ENCODE data around the gene RHEB. TPM values are rescaled to one million over a fixed set of nuclear protein-coding genes. Genes with fewer than 3 reads are reported as not detected.

Gene RHEB
- total and polyA plus RNA-seq, 7 donors = 98.0 to 248 (median 167) TPM

DNA sequence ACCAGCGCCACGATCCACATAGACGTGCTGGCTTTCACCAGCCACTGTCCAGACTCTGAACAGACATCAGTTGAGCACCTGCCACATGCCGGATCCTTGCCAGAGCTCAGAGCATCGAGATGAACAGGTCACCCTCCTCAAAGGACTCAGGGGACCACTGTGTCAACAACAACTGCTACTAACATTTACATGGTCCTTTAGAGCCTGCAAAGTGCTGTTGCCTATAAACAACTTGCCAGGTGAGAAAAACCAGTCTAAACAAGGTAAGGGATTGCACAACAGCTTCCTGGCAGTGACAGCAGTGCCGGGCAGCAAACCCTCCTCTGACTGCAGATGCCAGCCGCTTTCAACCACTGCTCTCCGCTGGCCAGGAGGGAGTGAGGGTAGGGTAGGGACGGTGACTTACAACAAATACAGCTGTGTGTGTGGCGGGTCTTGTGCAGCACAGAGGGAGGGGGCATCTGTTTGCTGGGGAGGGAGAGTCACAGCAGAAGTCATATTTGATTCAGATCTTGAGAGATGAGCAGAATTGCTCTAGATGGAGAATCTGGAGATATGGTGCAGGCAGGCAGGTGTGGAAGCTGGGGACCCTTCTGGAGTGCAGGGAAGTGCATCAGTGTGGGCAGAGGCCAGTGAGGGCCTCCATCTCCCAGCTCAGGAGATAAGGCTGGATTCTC lies 32.8 kb upstream of the RHEB start:
- no peaks in the 10 kb centered on the region for H3K27me3 ChIP-seq (ENCODE audit: insufficient read depth in 3 of 3, low read length in 2 of 3)
- TF ChIP-seq CTCF (IDR thresholded peaks at IDR 0.05) = no peak
- H3K4me1 ChIP-seq = peaks cover 8% of the 10 kb centered on the region
- H3K9me3 ChIP-seq = no peaks in the 10 kb centered on the region
- ATAC-seq (peak; percentile 77 to 91 (median 84)), DNase-seq (no peak)
- peaks cover 0 to 4% of the 10 kb centered on the region in 2 donors for H3K36me3 ChIP-seq (ENCODE audit: insufficient read depth in 1 of 2, low read depth in 1 of 2)
- no peak overlapping the region for H3K4me3 ChIP-seq
- intact Hi-C loops (cut with DNase I) = no loop called here
- 25 to 34% (median 28%) methylated on average over 10 of the region's 10 CpGs for WGBS, 3 donors
- peak overlapping the region; percentile 44 for H3K27ac ChIP-seq

- H3K27me3 ChIP-seq (ENCODE audit: insufficient read depth in 3 of 3, low read length in 2 of 3) = no peaks in the 10 kb centered on the region
- ATAC-seq (peak in 1 of 4 donors; percentile 5), DNase-seq (no peak)
- no peak overlapping the region for H3K4me3 ChIP-seq
- peaks cover 8% of the 10 kb centered on the region for H3K4me1 ChIP-seq
- no peaks in the 10 kb centered on the region for H3K9me3 ChIP-seq
- WGBS, 3 donors = 74 to 79% (median 74%) methylated on average over 7 of the region's 7 CpGs
- TF ChIP-seq CTCF (IDR thresholded peaks at IDR 0.05) = no peak
- no peak overlapping the region for H3K27ac ChIP-seq
- H3K36me3 ChIP-seq (ENCODE audit: insufficient read depth in 1 of 2, low read depth in 1 of 2) = peaks cover 0 to 4% of the 10 kb centered on the region in 2 donors
- intact Hi-C loops (cut with DNase I) = no loop called here
These were observed 32.1 kb upstream of the RHEB start for GRCh38 chr7:151551820-151552219.

- no peak for ATAC-seq
- H3K4me3 ChIP-seq = no peak overlapping the region
- H3K36me3 ChIP-seq (ENCODE audit: insufficient read depth in 1 of 2, low read depth in 1 of 2) = no peaks in the 10 kb centered on the region
- DNase-seq = no peak
- H3K27me3 ChIP-seq (ENCODE audit: insufficient read depth in 3 of 3, low read length in 2 of 3) = no peaks in the 10 kb centered on the region
- no peak for TF ChIP-seq CTCF (IDR thresholded peaks at IDR 0.05)
- H3K9me3 ChIP-seq = no peaks in the 10 kb centered on the region
- 25 to 33% (median 31%) methylated on average over 3 of the region's 3 CpGs for WGBS, 3 donors
- no peak overlapping the region for H3K27ac ChIP-seq
- peaks cover 8% of the 10 kb centered on the region for H3K4me1 ChIP-seq
- intact Hi-C loops (cut with DNase I) = no loop called here
These were observed 31.1 kb upstream of the RHEB start for GRCh38 chr7:151550656-151551286.

DNA sequence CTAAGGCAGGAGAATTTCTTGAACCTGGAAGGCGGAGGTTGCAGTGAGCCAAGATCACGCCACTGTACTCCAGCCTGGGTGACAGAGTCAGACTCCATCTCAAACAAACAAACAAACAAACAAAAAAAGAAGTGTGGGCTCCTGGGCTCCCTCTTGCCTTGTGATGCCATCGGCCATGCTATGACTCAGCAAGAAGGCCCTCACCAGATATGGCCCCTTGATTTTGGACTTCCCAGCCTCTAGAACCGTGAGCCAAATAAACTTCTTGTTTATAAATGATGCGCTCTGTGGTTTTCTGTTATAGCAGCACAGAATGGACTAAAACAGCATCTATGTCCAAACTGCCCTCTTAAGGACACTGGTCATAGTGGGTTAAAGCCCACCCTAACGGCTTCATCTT lies 29.9 kb upstream of the RHEB start:
- no peak for TF ChIP-seq CTCF (IDR thresholded peaks at IDR 0.05)
- no peak overlapping the region for H3K27ac ChIP-seq
- ATAC-seq (no peak), DNase-seq (no peak)
- H3K9me3 ChIP-seq = no peaks in the 10 kb centered on the region
- 95 to 98% (median 97%) methylated on average over 6 of the region's 6 CpGs for WGBS, 3 donors
- intact Hi-C loops (cut with DNase I) = no loop called here
- no peaks in the 10 kb centered on the region for H3K36me3 ChIP-seq (ENCODE audit: insufficient read depth in 1 of 2, low read depth in 1 of 2)
- no peak overlapping the region for H3K4me3 ChIP-seq
- H3K27me3 ChIP-seq (ENCODE audit: insufficient read depth in 3 of 3, low read length in 2 of 3) = no peaks in the 10 kb centered on the region
- peaks cover 8% of the 10 kb centered on the region for H3K4me1 ChIP-seq
